ENCODE results near the gene CLMN.

The CLMN gene

GRCh38 chr14:95301527-95302187, 18.1 kb downstream of the CLMN start:
- no peak for DNase-seq (ENCODE audit: low spot score)

- DNase-seq (ENCODE audit: low spot score): no peak
Observed at GRCh38 chr14:95300697-95301526, 18.8 kb downstream of the CLMN start.

- DNase-seq (ENCODE audit: low spot score): no peak
Observed at GRCh38 chr14:95300002-95300696, 19.6 kb downstream of the CLMN start.

GRCh38 chr14:95299271-95299670, 20.4 kb downstream of the CLMN start:
- no peak for DNase-seq (ENCODE audit: low spot score)

- no peak for DNase-seq (ENCODE audit: low spot score)
Observed at GRCh38 chr14:95297832-95298231, 21.9 kb downstream of the CLMN start.

GRCh38 chr14:95296966-95297365, 22.7 kb downstream of the CLMN start:
- DNase-seq (ENCODE audit: low spot score): no peak

- no peak for DNase-seq (ENCODE audit: low spot score)
Observed at GRCh38 chr14:95295600-95296376, 23.9 kb downstream of the CLMN start.

- no peak for DNase-seq (ENCODE audit: low spot score)
Observed at GRCh38 chr14:95294834-95295599, 24.7 kb downstream of the CLMN start.

GRCh38 chr14:95294320-95294719, 25.4 kb downstream of the CLMN start:
- no peak for DNase-seq (ENCODE audit: low spot score)

GRCh38 chr14:95293449-95293848, 26.3 kb downstream of the CLMN start:
- DNase-seq (ENCODE audit: low spot score): no peak

- DNase-seq (ENCODE audit: low spot score): no peak
Observed at GRCh38 chr14:95292660-95293425, 26.9 kb downstream of the CLMN start.

- no peak for DNase-seq (ENCODE audit: low spot score)
Observed at GRCh38 chr14:95291859-95292542, 27.7 kb downstream of the CLMN start.

- no peak for DNase-seq (ENCODE audit: low spot score)
Observed at GRCh38 chr14:95290871-95291431, 28.8 kb downstream of the CLMN start.

- DNase-seq (ENCODE audit: low spot score): no peak
Observed at GRCh38 chr14:95290021-95290420, 29.7 kb downstream of the CLMN start.

GRCh38 chr14:95289323-95290010, 30.2 kb downstream of the CLMN start:
- no peak for DNase-seq (ENCODE audit: low spot score)

- DNase-seq (ENCODE audit: low spot score): no peak
Observed at GRCh38 chr14:95288672-95289322, 30.9 kb downstream of the CLMN start.

- no peak for DNase-seq (ENCODE audit: low spot score)
Observed at GRCh38 chr14:95287176-95287754, 32.4 kb downstream of the CLMN start.

GRCh38 chr14:95286645-95287044, 33.1 kb downstream of the CLMN start:
- no peak for DNase-seq (ENCODE audit: low spot score)

Data from HuH-7 (cell line).